ENCODE measurements around the gene ZNF761. TPM values are rescaled to one million over a fixed set of nuclear protein-coding genes. Genes with fewer than 3 reads are reported as not detected.

ZNF761 gene
- total RNA-seq, result 7.2 and 9.1 TPM in 2 replicates

GRCh38 chr19:53431399-53432087 is at the start of gene ZNF761:
ZNF761 (plus strand) TSS chr19:53431984; CDS start chr19:53447269, 15,285 bp downstream.

GRCh38 chr19:53394974-53395839 is 36.6 kb upstream of the ZNF761 start, which contains the start of gene ZNF765:
ZNF765 (plus strand) TSS chr19:53395149; CDS start chr19:53398016, 2,867 bp downstream.

GRCh38 chr19:53467485-53468262 is 35.9 kb downstream of the ZNF761 start, which contains the start of gene ZNF813:
ZNF813 (plus strand) TSS chr19:53467733; CDS start chr19:53483823, 16,090 bp downstream.

Other genes with a start within 250 kb of the ZNF761 start
- gene ZNF665, start 238.6 kb upstream of the ZNF761 start, total RNA-seq, result 2.1 and 7.6 TPM in 2 replicates
- 4.5 and 9.1 TPM in 2 replicates for gene ZNF677, start 177.1 kb upstream of the ZNF761 start, total RNA-seq
- gene VN1R2, start 173.7 kb upstream of the ZNF761 start, total RNA-seq, result not detected in 2 replicates
- not detected in 2 replicates for gene VN1R4, start 164.3 kb upstream of the ZNF761 start, total RNA-seq
- gene ZNF845, start 98.2 kb upstream of the ZNF761 start, total RNA-seq, result 3.0 and 3.4 TPM in 2 replicates
- gene ZNF525, start 66.3 kb upstream of the ZNF761 start, total RNA-seq, result 1.8 and 1.9 TPM in 2 replicates
- gene ZNF765, start 36.8 kb upstream of the ZNF761 start, total RNA-seq, result 4.0 and 4.2 TPM in 2 replicates
- 2.4 and 2.8 TPM in 2 replicates for gene ZNF813, start 35.7 kb downstream of the ZNF761 start, total RNA-seq
- 5.2 and 6.4 TPM in 2 replicates for gene ZNF331, start 106.2 kb downstream of the ZNF761 start, total RNA-seq
- not detected in 2 replicates for gene DPRX, start 200.0 kb downstream of the ZNF761 start, total RNA-seq

Data from bronchus fibroblast of lung (primary cell).